Thyroid gland (tissue), 4 donors: ENCODE data around the gene FAM177A1.

Experiments
- POLR2A ChIP-seq, 2 donors: fragments of 450-650 bp; IDR thresholded peaks; one replicate each; pipeline ENCODE4 v1.6.1; 2017; ENCODE audit warnings: antibody characterized with exemption in 2 of 2, mild to moderate bottlenecking in 2 of 2, moderate library complexity in 1 of 2
- TF ChIP-seq, protein P1 (sequence below), 6 experiments: fragments of 200-600 bp in 3 of 6; fragments of 450-650 bp in 3 of 6; sonication (generic) in 3 of 6; IDR thresholded peaks; one replicate each; pipeline ENCODE4 v1.5.1; 2016 to 2019; ENCODE audit warnings: antibody characterized with exemption in 6 of 6, mild to moderate bottlenecking in 2 of 6, inconsistent platforms in 1 of 6, moderate library complexity in 1 of 6

DNA sequence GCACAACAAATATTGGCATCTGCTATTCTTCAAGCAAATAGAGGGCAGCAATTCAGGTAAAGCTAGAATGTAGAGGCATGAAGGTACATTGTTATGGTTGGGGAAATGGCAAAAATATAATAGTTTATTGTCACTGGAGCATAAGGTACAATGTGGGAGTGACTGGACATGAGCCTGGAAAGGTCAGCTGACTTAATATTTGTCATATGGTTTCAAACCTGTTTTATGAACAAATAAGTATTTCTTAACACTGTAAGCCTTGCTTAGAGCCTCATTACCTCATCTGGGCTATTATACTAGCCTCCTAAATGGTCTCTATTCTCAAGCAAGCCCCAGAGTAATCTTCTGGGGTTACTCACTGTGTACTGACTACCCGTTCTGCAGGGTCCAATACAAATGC lies 33.7 kb downstream of the FAM177A1 start:
- TF ChIP-seq, protein P1, sequence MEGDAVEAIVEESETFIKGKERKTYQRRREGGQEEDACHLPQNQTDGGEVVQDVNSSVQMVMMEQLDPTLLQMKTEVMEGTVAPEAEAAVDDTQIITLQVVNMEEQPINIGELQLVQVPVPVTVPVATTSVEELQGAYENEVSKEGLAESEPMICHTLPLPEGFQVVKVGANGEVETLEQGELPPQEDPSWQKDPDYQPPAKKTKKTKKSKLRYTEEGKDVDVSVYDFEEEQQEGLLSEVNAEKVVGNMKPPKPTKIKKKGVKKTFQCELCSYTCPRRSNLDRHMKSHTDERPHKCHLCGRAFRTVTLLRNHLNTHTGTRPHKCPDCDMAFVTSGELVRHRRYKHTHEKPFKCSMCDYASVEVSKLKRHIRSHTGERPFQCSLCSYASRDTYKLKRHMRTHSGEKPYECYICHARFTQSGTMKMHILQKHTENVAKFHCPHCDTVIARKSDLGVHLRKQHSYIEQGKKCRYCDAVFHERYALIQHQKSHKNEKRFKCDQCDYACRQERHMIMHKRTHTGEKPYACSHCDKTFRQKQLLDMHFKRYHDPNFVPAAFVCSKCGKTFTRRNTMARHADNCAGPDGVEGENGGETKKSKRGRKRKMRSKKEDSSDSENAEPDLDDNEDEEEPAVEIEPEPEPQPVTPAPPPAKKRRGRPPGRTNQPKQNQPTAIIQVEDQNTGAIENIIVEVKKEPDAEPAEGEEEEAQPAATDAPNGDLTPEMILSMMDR (IDR thresholded peaks at IDR 0.05) = no peak
- no peak for TF ChIP-seq POLR2A (IDR thresholded peaks at IDR 0.05)
